Astrocyte (in vitro differentiated cells and primary cell): ENCODE data around the gene LSMEM2. TPM values are rescaled to one million over a fixed set of nuclear protein-coding genes. Genes with fewer than 3 reads are reported as not detected.

Experiments
- DNase-seq: peaks from one replicate; pipeline ENCODE4 v3.0.0-alpha.2; 2010; ENCODE audit warnings: low read depth
- FAIRE-seq: peaks from 2 replicates; lab custom pipeline; 2011; peaks lifted over from hg19 to GRCh38; lab: Jason Lieb, UNC
- H2AFZ ChIP-seq: 2 replicates; pipeline ENCODE4 v1.6.0; 2012; ENCODE audit warnings: low read depth, low read length, inconsistent platforms
- H3K27ac ChIP-seq: 2 replicates; pipeline ENCODE4 v1.5.1; 2011; ENCODE audit warnings: low read depth, low read length, inconsistent platforms
- H3K27me3 ChIP-seq: 2 replicates; pipeline ENCODE4 v1.6.0; 2011; ENCODE audit warnings: low read length, inconsistent platforms; ENCODE audit not compliant: insufficient read depth
- H3K36me3 ChIP-seq: 2 replicates; pipeline ENCODE4 v1.5.1; 2011; ENCODE audit warnings: low read length, inconsistent platforms; ENCODE audit not compliant: insufficient read depth
- H3K4me1 ChIP-seq: 2 replicates; pipeline ENCODE4 v1.5.1; 2011; ENCODE audit warnings: low read length, inconsistent platforms; ENCODE audit not compliant: insufficient read depth
- H3K4me2 ChIP-seq: 2 replicates; pipeline ENCODE4 v1.6.0; 2012; ENCODE audit warnings: low read length, inconsistent platforms
- H3K4me3 ChIP-seq: 2 replicates; pipeline ENCODE4 v1.5.1; 2011; ENCODE audit warnings: low read depth, mild to moderate bottlenecking, low read length, inconsistent platforms; ENCODE audit not compliant: insufficient read depth
- H3K79me2 ChIP-seq: 2 replicates; pipeline ENCODE4 v1.6.0; 2012; ENCODE audit warnings: mild to moderate bottlenecking, low read length, inconsistent platforms; ENCODE audit not compliant: insufficient read depth
- H3K9ac ChIP-seq: 2 replicates; pipeline ENCODE4 v1.6.0; 2012; ENCODE audit warnings: mild to moderate bottlenecking, low read length, inconsistent platforms
- H3K9me3 ChIP-seq: 2 replicates; pipeline ENCODE4 v1.5.1; 2012; ENCODE audit warnings: low read depth, mild to moderate bottlenecking, low read length, inconsistent platforms; ENCODE audit not compliant: insufficient read depth
- H4K20me1 ChIP-seq: 2 replicates; pipeline ENCODE4 v1.6.0; 2012; ENCODE audit warnings: low read length, inconsistent platforms; ENCODE audit not compliant: insufficient read depth
- H3K27ac Mint-ChIP-seq: one replicate; pipeline ENCODE4 v1.8.0; 2021; ENCODE audit warnings: mild to moderate bottlenecking, mixed read lengths; ENCODE audit not compliant: unreplicated experiment
- H3K27me3 Mint-ChIP-seq: one replicate; pipeline ENCODE4 v1.8.0; 2021; ENCODE audit warnings: low read depth, mixed read lengths; ENCODE audit not compliant: unreplicated experiment
- H3K36me3 Mint-ChIP-seq: one replicate; pipeline ENCODE4 v1.8.0; 2021; ENCODE audit warnings: low read depth, mixed read lengths; ENCODE audit not compliant: unreplicated experiment
- H3K4me1 Mint-ChIP-seq: one replicate; pipeline ENCODE4 v1.8.0; 2021; ENCODE audit warnings: low read depth, mixed read lengths; ENCODE audit not compliant: unreplicated experiment
- H3K4me3 Mint-ChIP-seq: one replicate; pipeline ENCODE4 v1.8.0; 2021; ENCODE audit warnings: mild to moderate bottlenecking, moderate library complexity, mixed read lengths; ENCODE audit not compliant: unreplicated experiment
- H3K9me3 Mint-ChIP-seq: one replicate; pipeline ENCODE4 v1.8.0; 2021; ENCODE audit warnings: mild to moderate bottlenecking, mixed read lengths; ENCODE audit not compliant: unreplicated experiment
- CTCF ChIP-seq: IDR thresholded peaks from 2 replicates; pipeline ENCODE4 v1.5.1; 2011; ENCODE audit warnings: low read depth, mild to moderate bottlenecking, inconsistent platforms, low read length, moderate library complexity; ENCODE audit not compliant: insufficient read depth
- EZH2 ChIP-seq: IDR thresholded peaks from 2 replicates; pipeline ENCODE4 v1.6.1; 2012; ENCODE audit warnings: mild to moderate bottlenecking, low read length, inconsistent platforms; ENCODE audit not compliant: insufficient read depth
- total RNA-seq: library from RNA; stranded (reverse); gene quantifications from 2 replicates; pipeline ENCODE4 v1.2.1, GENCODE V29; 2021

LSMEM2 gene
- total RNA-seq, 1 donor from 2014 or later: 0.30 TPM

DNA sequence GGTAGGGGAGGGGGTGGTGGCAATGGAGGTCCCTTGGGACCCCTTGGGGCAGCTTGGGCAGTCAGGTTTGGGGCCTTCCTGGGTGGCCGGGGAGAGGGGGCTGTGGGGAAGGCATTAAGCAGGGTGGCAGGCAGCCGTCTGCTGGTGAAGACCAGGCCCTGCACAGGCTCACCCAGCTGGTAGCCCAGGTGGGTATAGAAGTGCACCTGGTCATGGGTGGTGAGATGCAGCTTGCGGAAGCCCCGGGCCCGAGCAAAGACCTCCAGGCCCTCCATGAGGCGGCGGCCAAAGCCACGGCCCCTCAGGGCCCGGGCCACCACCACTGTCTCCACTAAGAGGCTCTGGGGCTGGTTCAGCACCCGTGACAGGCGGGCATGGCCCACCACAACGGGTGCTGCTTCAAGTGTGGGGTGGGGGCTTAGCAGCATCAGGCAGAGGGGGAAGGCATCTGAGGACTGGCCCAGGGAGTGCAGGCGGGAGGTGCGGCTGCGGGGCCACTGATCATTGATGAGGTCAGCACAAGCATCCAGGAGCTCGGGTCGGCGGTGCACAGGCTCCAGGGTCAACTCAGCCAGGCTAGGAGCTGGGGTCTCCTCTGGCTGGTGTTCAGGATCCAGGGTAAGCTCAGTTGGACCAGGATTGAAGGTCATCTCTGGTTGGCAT, 18.0 kb downstream of the LSMEM2 start:
- H3K4me1 ChIP-seq: peaks cover 22% of the 10 kb centered on the region
- Mint-ChIP-seq H3K27ac (no peak overlapping the region), H3K9me3 (no peaks in the 10 kb centered on the region), H3K4me1 (peaks cover 11% of the 10 kb centered on the region), H3K27me3 (no peaks in the 10 kb centered on the region), H3K36me3 (no peaks in the 10 kb centered on the region), H3K4me3 (no peak overlapping the region)
- FAIRE-seq: no peak
- H3K4me3 ChIP-seq: no peak overlapping the region
- H3K36me3 ChIP-seq: no peaks in the 10 kb centered on the region
- no peak overlapping the region for H3K27ac ChIP-seq
- no peak overlapping the region for H2AFZ ChIP-seq
- no peaks in the 10 kb centered on the region for H3K27me3 ChIP-seq
- peaks cover 10% of the 10 kb centered on the region for H3K79me2 ChIP-seq
- TF ChIP-seq CTCF: no peak
- no peak for TF ChIP-seq EZH2
- no peak for DNase-seq
- H3K9me3 ChIP-seq: no peaks in the 10 kb centered on the region
- H3K4me2 ChIP-seq: no peak overlapping the region
- no peaks in the 10 kb centered on the region for H4K20me1 ChIP-seq
- H3K9ac ChIP-seq: no peak overlapping the region

- Mint-ChIP-seq H3K9me3 (no peaks in the 10 kb centered on the region), H3K27me3 (no peaks in the 10 kb centered on the region), H3K36me3 (no peaks in the 10 kb centered on the region), H3K4me1 (peaks cover 11% of the 10 kb centered on the region), H3K4me3 (no peak overlapping the region), H3K27ac (no peak overlapping the region)
- no peaks in the 10 kb centered on the region for H3K9me3 ChIP-seq
- H3K36me3 ChIP-seq: no peaks in the 10 kb centered on the region
- no peaks in the 10 kb centered on the region for H3K27me3 ChIP-seq
- no peak overlapping the region for H3K27ac ChIP-seq
- TF ChIP-seq EZH2: no peak
- no peak for TF ChIP-seq CTCF
- peaks cover 7% of the 10 kb centered on the region for H3K79me2 ChIP-seq
- H3K4me2 ChIP-seq: no peak overlapping the region
- DNase-seq: no peak
- peaks cover 22% of the 10 kb centered on the region for H3K4me1 ChIP-seq
- no peak overlapping the region for H3K4me3 ChIP-seq
- no peak for FAIRE-seq
- no peak overlapping the region for H2AFZ ChIP-seq
- no peak overlapping the region for H3K9ac ChIP-seq
- no peaks in the 10 kb centered on the region for H4K20me1 ChIP-seq
These were observed 18.5 kb downstream of the LSMEM2 start for GRCh38 chr3:50297384-50297775.

GRCh38 chr3:50297896-50298725, 19.2 kb downstream of the LSMEM2 start:
- Histone ChIP-seq H4K20me1 (no peaks in the 10 kb centered on the region), H3K4me3 (peak overlapping the region; percentile 81), H3K9ac (peak overlapping the region; percentile 85), H3K27me3 (no peaks in the 10 kb centered on the region), H3K27ac (no peak overlapping the region), H2AFZ (no peak overlapping the region), H3K4me1 (peaks cover 17% of the 10 kb centered on the region), H3K9me3 (no peaks in the 10 kb centered on the region), H3K4me2 (peak overlapping the region; percentile 92), H3K79me2 (peaks cover 7% of the 10 kb centered on the region), H3K36me3 (no peaks in the 10 kb centered on the region)
- no peak overlapping the region for H3K27ac Mint-ChIP-seq
- TF ChIP-seq CTCF (peak; percentile 13), EZH2 (no peak)
- H3K36me3 Mint-ChIP-seq: no peaks in the 10 kb centered on the region
- H3K27me3 Mint-ChIP-seq: no peaks in the 10 kb centered on the region
- DNase-seq (no peak), FAIRE-seq (no peak)
- peak overlapping the region; percentile 96 for H3K4me3 Mint-ChIP-seq
- H3K4me1 Mint-ChIP-seq: peaks cover 6% of the 10 kb centered on the region
- H3K9me3 Mint-ChIP-seq: no peaks in the 10 kb centered on the region
